Measurements from ENCODE around the gene LBHD1. TPM values are rescaled to one million over a fixed set of nuclear protein-coding genes. Genes with fewer than 3 reads are reported as not detected.

The LBHD1 gene
- total and polyA plus RNA-seq, 2 of the 13 experiments (the other 11 are each of a cell fraction or from before 2014, with no cell fraction given), result 3.2 to 3.7 TPM

GRCh38 chr11:62709247-62710000 lies 37.4 kb upstream of the LBHD1 start:
- Histone ChIP-seq H3K27me3 (ENCODE audit: control insufficient read depth in 1 of 2, insufficient read depth in 2 of 2, low read length in 2 of 2) (no peaks in the 10 kb centered on the region), H4K20me1 (ENCODE audit: insufficient read depth, low read length) (peaks cover 6% of the 10 kb centered on the region; the same call in 1 of the 2 replicates), H2AFZ (ENCODE audit: low read length) (no peak overlapping the region), H3K27ac (ENCODE audit: extremely low read length, insufficient read depth, low read length) (no peak overlapping the region), H3K9me3 (ENCODE audit: low read length) (no peaks in the 10 kb centered on the region), H3K36me3 (replicated peaks in 1 of 2; ENCODE audit: control insufficient read depth in 1 of 2, insufficient read depth in 2 of 2, low read length in 2 of 2) (peaks cover 12 to 53% of the 10 kb centered on the region in 2 experiments), H3K9ac (ENCODE audit: insufficient read depth, low read depth, low read length) (no peak overlapping the region), H3K4me2 (ENCODE audit: low read depth, low read length) (no peak overlapping the region), H3K79me2 (ENCODE audit: insufficient read depth, low read length) (no peaks in the 10 kb centered on the region), H3K4me3 (replicated peaks in 1 of 3; ENCODE audit: insufficient read depth in 1 of 3, low read depth in 2 of 3, low read length in 3 of 3) (no peak overlapping the region), H3K4me1 (ENCODE audit: insufficient read depth, low read length) (peaks cover 18% of the 10 kb centered on the region)
- no peak for ATAC-seq
- intact Hi-C loops (cut with micrococcal nuclease; ENCODE audit: unreplicated experiment), result no loop called here
- in situ Hi-C loops (cut with HindIII; ENCODE audit: extremely low pct_ligation_motif_present, low pct_unique_long_range_greater_than_20kb), result loop anchor here (10.0 kb wide), 1 partner anchor 315 kb away; no protein-coding TSS in a partner anchor
- WGBS (ENCODE audit: low lambda C conversion rate), result 98% methylated on average over 47 of the region's 47 CpGs
- DNase-seq (ENCODE audit: low spot score), result no peak
- no TSS peak for BruUV-seq (replicated peaks)
- no peak for FAIRE-seq
- ChIA-PET POLR2A (interaction anchor here (1.4 kb wide), 1 partner anchor 44 kb away, joined by 4 read pairs; the partner anchor contains the start of gene ZBTB3), CTCF (ENCODE audit: low intra/inter-chr PET ratio, low total read pairs) (no interaction called here)
- no peak for TF ChIP-seq ZFP91 (CRISPR knock-in tag; IDR thresholded peaks at IDR 0.05; ENCODE audit: borderline replicate concordance)
- no peak for TF ChIP-seq TBX2 (CRISPR knock-in tag; IDR thresholded peaks at IDR 0.05; ENCODE audit: borderline replicate concordance)
- no peak for TF ChIP-seq RORA (CRISPR knock-in tag; IDR thresholded peaks at IDR 0.05)
- no peak for TF ChIP-seq ZSCAN30 (CRISPR knock-in tag; IDR thresholded peaks at IDR 0.05)
- no peak for TF ChIP-seq ZNF609 (CRISPR knock-in tag; IDR thresholded peaks at IDR 0.05; ENCODE audit: borderline replicate concordance)
- TF ChIP-seq JDP2 (CRISPR knock-in tag; IDR thresholded peaks at IDR 0.05; ENCODE audit: borderline replicate concordance), result no peak
- TF ChIP-seq POLR2AphosphoS2 (IDR thresholded peaks at IDR 0.05; ENCODE audit: low read depth, low read length), result no peak
- TF ChIP-seq ZSCAN21 (CRISPR knock-in tag; IDR thresholded peaks at IDR 0.05; ENCODE audit: borderline replicate concordance), result no peak
- TF ChIP-seq HNRNPH1 (optimal IDR thresholded peaks at IDR 0.05; ENCODE audit: low read depth, low read length), result no peak
- no peak for TF ChIP-seq GATAD1 (CRISPR knock-in tag; IDR thresholded peaks at IDR 0.05)
- no peak for TF ChIP-seq CCAR2 (optimal IDR thresholded peaks at IDR 0.05; ENCODE audit: low read depth, low read length)
- no peak for TF ChIP-seq HIC2 (CRISPR knock-in tag; IDR thresholded peaks at IDR 0.05; ENCODE audit: low read depth)
- TF ChIP-seq ZNF136 (CRISPR knock-in tag; IDR thresholded peaks at IDR 0.05; ENCODE audit: low read depth), result no peak
- TF ChIP-seq ZNF331 (CRISPR knock-in tag; IDR thresholded peaks at IDR 0.05), result no peak
- TF ChIP-seq HOXA3 (CRISPR knock-in tag; IDR thresholded peaks at IDR 0.05), result 0 out of 2 replicates have a peak, but pooled peaks have one; percentile 21
- no peak for TF ChIP-seq SNAPC2 (CRISPR knock-in tag; IDR thresholded peaks at IDR 0.05)

Measured in HepG2 (cell line).